Anterior cingulate cortex (tissue), 58 donors: ENCODE data around the gene SPAG8.

ENCODE experiments used
- DNase-seq, 58 donors: peaks; one replicate each; lab custom pipeline; 2025; lab: John Stamatoyannopoulos, UW

SPAG8 gene

GRCh38 chr9:35813434-35814105 is 1.5 kb upstream of the SPAG8 start:
- DNase-seq = no peak

GRCh38 chr9:35811381-35812024 is 559 bp downstream of the SPAG8 start:
- DNase-seq = peak in 29 of 58 donors; percentile 12 to 70 (median 33)

- no peak for DNase-seq
Measured at GRCh38 chr9:35810122-35810521, 1.9 kb downstream of the SPAG8 start.

- no peak for DNase-seq
Measured at GRCh38 chr9:35808433-35808832, 3.6 kb downstream of the SPAG8 start.

- no peak for DNase-seq
Measured at GRCh38 chr9:35806101-35806500, 6.0 kb downstream of the SPAG8 start.

- no peak for DNase-seq
Measured at GRCh38 chr9:35801328-35802128, 10.5 kb downstream of the SPAG8 start.

- DNase-seq = no peak
Measured at GRCh38 chr9:35800530-35800929, 11.5 kb downstream of the SPAG8 start.

- no peak for DNase-seq
Measured at GRCh38 chr9:35798658-35799374, 13.2 kb downstream of the SPAG8 start.

GRCh38 chr9:35797311-35798109 is 14.6 kb downstream of the SPAG8 start:
- DNase-seq = no peak

GRCh38 chr9:35795695-35796094 is 16.4 kb downstream of the SPAG8 start:
- no peak for DNase-seq

GRCh38 chr9:35793461-35793860 is 18.6 kb downstream of the SPAG8 start:
- DNase-seq = no peak

GRCh38 chr9:35792826-35793225 is 19.2 kb downstream of the SPAG8 start:
- DNase-seq = no peak

GRCh38 chr9:35792024-35792813 is 19.8 kb downstream of the SPAG8 start:
- no peak for DNase-seq

GRCh38 chr9:35791297-35791921 is 20.7 kb downstream of the SPAG8 start, which contains the start of gene NPR2:
TSS of gene NPR2 (plus strand) at chr9:35791591. CDS start at chr9:35792409, 818 bp downstream.
- DNase-seq = peak in 8 of 58 donors; percentile 6 to 39 (median 22)

- peak in 49 of 58 donors; percentile 9 to 79 (median 47) for DNase-seq
Measured at GRCh38 chr9:35790385-35791296, 21.4 kb downstream of the SPAG8 start.

GRCh38 chr9:35790025-35790384 is 22.1 kb downstream of the SPAG8 start:
- DNase-seq = no peak

- no peak for DNase-seq
Measured at GRCh38 chr9:35789541-35789940, 22.5 kb downstream of the SPAG8 start.
